Right atrium auricular region (tissue), 2 donors: ENCODE measurements around the gene ZFR2. TPM values are rescaled to one million over a fixed set of nuclear protein-coding genes. Genes with fewer than 3 reads are reported as not detected.
A peak's percentile ranks its signal among the peaks of the same experiment; 100 is the strongest.

Experiments
- DNase-seq: peaks from one replicate; pipeline ENCODE4 v3.0.0-alpha.2; 2019; ENCODE audit warnings: low spot score
- H3K27ac ChIP-seq, 2 donors: fragments of 200-600 bp; sonication (generic); 1 replicate in 1 of 2; 2 replicates in 1 of 2; pipeline ENCODE4 v1.5.1; 2016 to 2019
- H3K27me3 ChIP-seq, 2 donors: fragments of 200-600 bp; sonication (generic); one replicate each; pipeline versions ENCODE4 v1.5.1 to v1.6.0; 2017 to 2019
- H3K36me3 ChIP-seq: fragments of 200-600 bp; sonication (generic); one replicate; pipeline ENCODE4 v1.5.1; 2016
- H3K4me1 ChIP-seq, 2 donors: fragments of 200-600 bp; sonication (generic); one replicate each; pipeline versions ENCODE4 v1.5.1 to v1.6.0; 2017 to 2019
- H3K4me3 ChIP-seq, 2 donors: fragments of 200-600 bp; sonication (generic); 1 replicate in 1 of 2; 2 replicates in 1 of 2; pipeline ENCODE4 v1.5.1; 2017 to 2019; ENCODE audit warnings: mild to moderate bottlenecking in 1 of 2, moderate library complexity in 1 of 2
- H3K9me3 ChIP-seq, 2 donors: fragments of 200-600 bp; sonication (generic); one replicate each; pipeline ENCODE4 v1.5.1; 2019
- CTCF ChIP-seq, 2 donors: fragments of 200-600 bp; sonication (generic); IDR thresholded peaks; one replicate each; pipeline ENCODE4 v1.5.1; 2019; ENCODE audit warnings: antibody characterized with exemption in 2 of 2
- total RNA-seq, 2 donors: library from RNA; depleted of rRNA; stranded (reverse); fragments of >200 nt; gene quantifications; one replicate each; pipeline ENCODE4 v1.1.0, GENCODE V29; 2016

Gene ZFR2
- total RNA-seq, 2 donors from 2014 or later: not detected

- no peak for TF ChIP-seq CTCF (IDR thresholded peaks at IDR 0.05)
- no peaks in the 10 kb centered on the region for H3K36me3 ChIP-seq
- no peak for DNase-seq
- no peak overlapping the region for H3K4me3 ChIP-seq
- H3K27ac ChIP-seq: no peak overlapping the region
- H3K27me3 ChIP-seq: no peaks in the 10 kb centered on the region
- H3K4me1 ChIP-seq: no peaks in the 10 kb centered on the region
- peaks cover 0 to 4% of the 10 kb centered on the region in 2 donors for H3K9me3 ChIP-seq
These were observed 11.3 kb downstream of the ZFR2 start for GRCh38 chr19:3857449-3858003.

DNA sequence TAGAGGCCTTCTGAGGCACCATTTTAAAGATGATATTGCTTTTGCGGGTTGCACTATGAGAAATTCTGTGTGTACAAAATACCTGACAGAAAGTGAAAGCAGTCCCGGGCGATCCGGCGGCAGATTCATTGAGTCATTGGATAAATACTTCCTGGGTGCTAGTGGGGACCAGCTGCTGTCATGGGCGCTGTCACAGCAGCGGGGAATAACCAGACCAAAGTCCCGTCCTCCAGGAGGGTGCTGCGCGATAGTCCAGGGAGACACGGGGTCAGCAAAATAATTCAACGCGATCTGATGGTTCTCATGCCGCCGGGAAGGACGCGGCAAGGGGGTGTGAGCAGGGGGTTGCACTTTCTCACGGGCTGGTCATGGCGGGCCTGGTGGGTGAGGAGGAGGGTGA, 13.5 kb downstream of the ZFR2 start:
- no peaks in the 10 kb centered on the region for H3K4me1 ChIP-seq
- no peak overlapping the region for H3K4me3 ChIP-seq
- TF ChIP-seq CTCF (IDR thresholded peaks at IDR 0.05): no peak
- no peak for DNase-seq
- no peaks in the 10 kb centered on the region for H3K27me3 ChIP-seq
- H3K36me3 ChIP-seq: no peaks in the 10 kb centered on the region
- peaks cover 0 to 19% of the 10 kb centered on the region in 2 donors for H3K9me3 ChIP-seq
- H3K27ac ChIP-seq: no peak overlapping the region

DNA sequence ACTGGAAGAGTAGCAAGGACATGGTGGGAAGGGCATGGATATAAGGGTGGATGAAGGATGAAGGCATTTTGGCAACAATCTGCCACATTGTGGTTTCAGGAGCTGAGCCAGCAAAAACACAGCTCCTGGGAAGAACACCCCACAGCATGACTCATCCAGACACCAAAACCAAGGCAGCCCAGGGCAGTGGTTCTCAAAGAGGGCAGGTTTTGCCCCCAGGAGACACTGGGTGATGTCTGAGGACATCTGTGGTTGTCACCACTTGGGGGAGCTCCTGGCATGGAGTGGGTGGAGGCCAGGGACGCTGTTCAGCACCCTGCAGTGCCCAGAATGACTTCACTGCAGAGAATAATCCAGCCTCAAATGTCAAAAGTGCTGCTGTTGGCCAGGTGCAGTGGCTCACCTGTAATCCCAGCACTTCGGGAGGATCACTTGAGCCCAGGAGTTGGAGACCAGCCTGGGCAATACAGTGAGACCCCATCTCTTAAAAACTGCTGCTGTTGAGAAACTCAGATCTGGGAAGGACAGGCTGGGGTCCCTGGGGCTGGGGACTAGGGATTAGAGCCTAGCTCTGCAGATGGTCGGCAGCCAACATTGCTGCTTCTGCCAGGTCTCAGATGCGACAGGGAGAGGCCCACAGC, 16.1 kb downstream of the ZFR2 start:
- Histone ChIP-seq H3K36me3 (no peaks in the 10 kb centered on the region), H3K4me1 (no peaks in the 10 kb centered on the region), H3K27ac (no peak overlapping the region), H3K9me3 (peaks cover 0 to 19% of the 10 kb centered on the region in 2 donors), H3K4me3 (no peak overlapping the region), H3K27me3 (no peaks in the 10 kb centered on the region)
- no peak for DNase-seq
- peak in 1 of 2 donors; percentile 28 for TF ChIP-seq CTCF (IDR thresholded peaks at IDR 0.05)

GRCh38 chr19:3852177-3852511, 16.7 kb downstream of the ZFR2 start:
- Histone ChIP-seq H3K27ac (no peak overlapping the region), H3K4me3 (no peak overlapping the region), H3K9me3 (peaks cover 0 to 19% of the 10 kb centered on the region in 2 donors), H3K36me3 (no peaks in the 10 kb centered on the region), H3K4me1 (no peaks in the 10 kb centered on the region), H3K27me3 (no peaks in the 10 kb centered on the region)
- DNase-seq: no peak
- TF ChIP-seq CTCF (IDR thresholded peaks at IDR 0.05): no peak

GRCh38 chr19:3851254-3852176, 17.3 kb downstream of the ZFR2 start:
- DNase-seq: no peak
- Histone ChIP-seq H3K36me3 (no peaks in the 10 kb centered on the region), H3K4me1 (no peaks in the 10 kb centered on the region), H3K27me3 (no peaks in the 10 kb centered on the region), H3K4me3 (no peak overlapping the region), H3K27ac (no peak overlapping the region), H3K9me3 (peaks cover 0 to 24% of the 10 kb centered on the region in 2 donors)
- no peak for TF ChIP-seq CTCF (IDR thresholded peaks at IDR 0.05)
